ENCODE data around the gene TRIM16.
"Not testable (repeated sequence)": the region's sequence is repeated elsewhere in the genome, so short reads cannot be mapped to it uniquely, and the experiment has no call there.

The TRIM16 gene

GRCh38 chr17:15683824-15684478 is at the start of gene TRIM16:
TSS of gene TRIM16 (minus strand) at chr17:15684311. CDS start at chr17:15651609, 32,702 bp downstream.
- DNase-seq (ENCODE audit: low spot score) = peak; percentile 22

GRCh38 chr17:15733174-15733789 is 49.2 kb upstream of the TRIM16 start:
- DNase-seq (ENCODE audit: low spot score) = not testable (repeated sequence)

- DNase-seq (ENCODE audit: low spot score) = not testable (repeated sequence)
Observed at GRCh38 chr17:15731900-15732299, 47.8 kb upstream of the TRIM16 start, which contains the start of gene TBC1D26. TSS of gene TBC1D26 (plus strand) at chr17:15732283. CDS start at chr17:15735349, 3,066 bp downstream.

GRCh38 chr17:15730535-15730934 is 46.4 kb upstream of the TRIM16 start:
- not testable (repeated sequence) for DNase-seq (ENCODE audit: low spot score)

- DNase-seq (ENCODE audit: low spot score) = not testable (repeated sequence)
Observed at GRCh38 chr17:15716601-15717563, 32.8 kb upstream of the TRIM16 start.

GRCh38 chr17:15708879-15709278 is 24.8 kb upstream of the TRIM16 start:
- DNase-seq (ENCODE audit: low spot score) = not testable (repeated sequence)

- not testable (repeated sequence) for DNase-seq (ENCODE audit: low spot score)
Observed at GRCh38 chr17:15704813-15705212, 20.7 kb upstream of the TRIM16 start.

GRCh38 chr17:15704239-15704638 is 20.1 kb upstream of the TRIM16 start:
- not testable (repeated sequence) for DNase-seq (ENCODE audit: low spot score)

- DNase-seq (ENCODE audit: low spot score) = not testable (repeated sequence)
Observed at GRCh38 chr17:15699937-15700336, 15.8 kb upstream of the TRIM16 start.

GRCh38 chr17:15699413-15699924 is 15.4 kb upstream of the TRIM16 start, which contains the start of gene ZNF286A:
TSS of gene ZNF286A (plus strand) at chr17:15699752. CDS start at chr17:15700330, 578 bp downstream.
- peak; percentile 82 for DNase-seq (ENCODE audit: low spot score)

- not testable (repeated sequence) for DNase-seq (ENCODE audit: low spot score)
Observed at GRCh38 chr17:15698967-15699366, 14.9 kb upstream of the TRIM16 start.

- DNase-seq (ENCODE audit: low spot score) = not testable (repeated sequence)
Observed at GRCh38 chr17:15687494-15687893, 3.4 kb upstream of the TRIM16 start.

- not testable (repeated sequence) for DNase-seq (ENCODE audit: low spot score)
Observed at GRCh38 chr17:15683135-15683534, 976 bp downstream of the TRIM16 start.

GRCh38 chr17:15675991-15676390 is 8.1 kb downstream of the TRIM16 start:
- peak; percentile 18 for DNase-seq (ENCODE audit: low spot score)

GRCh38 chr17:15674640-15675039 is 9.5 kb downstream of the TRIM16 start:
- DNase-seq (ENCODE audit: low spot score) = not testable (repeated sequence)

GRCh38 chr17:15669526-15669925 is 14.6 kb downstream of the TRIM16 start:
- DNase-seq (ENCODE audit: low spot score) = not testable (repeated sequence)

- no peak for DNase-seq (ENCODE audit: low spot score)
Observed at GRCh38 chr17:15663691-15664090, 20.4 kb downstream of the TRIM16 start.

- DNase-seq (ENCODE audit: low spot score) = no peak
Observed at GRCh38 chr17:15663176-15663575, 20.9 kb downstream of the TRIM16 start.

GRCh38 chr17:15662681-15663080 is 21.4 kb downstream of the TRIM16 start:
- DNase-seq (ENCODE audit: low spot score) = no peak

GRCh38 chr17:15660077-15660476 is 24.0 kb downstream of the TRIM16 start:
- DNase-seq (ENCODE audit: low spot score) = no peak

- no peak for DNase-seq (ENCODE audit: low spot score)
Observed at GRCh38 chr17:15659663-15660062, 24.4 kb downstream of the TRIM16 start.

- no peak for DNase-seq (ENCODE audit: low spot score)
Observed at GRCh38 chr17:15659236-15659635, 24.9 kb downstream of the TRIM16 start.
